Adipose tissue (tissue), 3 donors: ENCODE results near the gene BCL6. TPM values are rescaled to one million over a fixed set of nuclear protein-coding genes. Genes with fewer than 3 reads are reported as not detected.

ENCODE experiments used
- H3K27ac ChIP-seq: one replicate; pipeline ENCODE4 v1.5.1; 2013; ENCODE audit warnings: low read depth, low read length
- WGBS, 3 donors: extraction: QIAGEN DNeasy Blood & Tissue Kit; methylation state at CpG; one replicate each; pipeline ENCODE4 v1.1.7; 2013; 5-methylcytosine and 5-hydroxymethylcytosine counted together
- polyA plus RNA-seq, 3 donors: library from polyadenylated mRNA; stranded (reverse); fragments of 200-250 nt; gene quantifications; one replicate each; pipeline ENCODE4 v1.2.3, GENCODE V29; 2013
- donor health status: healthy with polysubstance abuse.
- donor health status: Bipolar disorder and iron deficiency.
- donor health status: healthy.

Gene BCL6
- polyA plus RNA-seq, 3 donors = 41.1 to 221 (median 96.3) TPM

DNA sequence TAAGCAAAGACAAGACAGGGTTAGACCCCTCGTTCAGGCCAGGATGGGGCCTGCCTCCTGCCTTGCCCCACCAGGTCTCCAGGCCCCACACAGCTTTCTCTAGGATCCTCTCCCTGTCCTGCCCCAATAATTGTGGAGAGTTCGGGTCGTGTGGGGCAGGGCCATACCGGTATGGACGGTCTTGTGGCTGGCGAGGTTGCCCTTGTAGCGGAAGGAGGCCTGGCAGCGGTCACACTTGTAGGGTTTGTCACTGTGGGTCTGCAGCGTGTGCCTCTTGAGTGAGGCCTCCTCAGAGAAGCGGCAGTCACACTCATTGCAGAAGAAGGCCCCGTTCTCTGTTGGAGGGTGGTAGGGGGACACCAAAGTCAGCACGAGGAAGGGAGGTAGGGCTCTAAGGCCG, 18.7 kb downstream of the BCL6 start:
- 89 to 96% (median 95%) methylated on average over 13 of the region's 13 CpGs for WGBS, 3 donors
- no peak overlapping the region for H3K27ac ChIP-seq

DNA sequence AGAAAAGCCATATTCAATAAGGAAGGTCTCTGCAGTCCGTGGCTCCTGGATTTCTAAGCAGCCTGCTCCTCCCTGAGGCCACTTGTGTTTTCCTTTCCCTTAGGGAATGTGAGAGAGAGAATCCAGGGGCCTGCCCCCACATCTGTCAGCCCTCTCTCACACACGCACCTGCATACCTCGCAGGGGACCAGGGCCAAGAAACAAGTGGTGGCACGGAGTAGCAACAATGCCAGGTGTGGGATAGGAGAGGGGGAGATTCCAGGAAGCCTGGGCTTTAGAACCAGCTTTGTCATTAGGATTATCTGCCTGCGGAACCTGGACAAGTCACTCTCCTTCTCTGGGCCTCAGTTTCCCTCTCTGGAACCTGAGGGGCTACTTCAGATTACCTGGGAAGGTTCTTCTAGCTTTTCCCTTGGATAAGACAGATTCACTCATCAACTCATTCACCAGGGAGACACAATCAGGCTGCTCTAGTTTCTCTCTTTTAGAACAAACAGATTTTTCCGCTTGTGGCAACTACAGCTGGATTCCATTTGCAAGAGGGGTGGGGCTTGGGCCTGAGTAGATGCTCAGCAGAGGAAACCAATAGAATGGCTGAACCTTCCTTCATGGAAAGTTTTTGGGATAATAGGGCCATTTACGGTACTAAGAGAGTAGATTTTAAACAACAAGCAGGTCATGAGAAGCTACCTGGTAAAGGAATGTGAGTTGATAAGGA, 19.5 kb downstream of the BCL6 start:
- H3K27ac ChIP-seq = no peak overlapping the region
- 83 to 90% (median 88%) methylated on average over 7 of the region's 7 CpGs for WGBS, 3 donors

- no peak overlapping the region for H3K27ac ChIP-seq
- 89 to 96% (median 91%) methylated on average over 22 of the region's 22 CpGs for WGBS, 3 donors
Measured at GRCh38 chr3:187725224-187725623, 20.0 kb downstream of the BCL6 start.

GRCh38 chr3:187722206-187722612, 23.1 kb downstream of the BCL6 start:
- no peak overlapping the region for H3K27ac ChIP-seq
- 90 to 95% (median 90%) methylated on average over 10 of the region's 10 CpGs for WGBS, 3 donors

- WGBS, 3 donors = 84 to 94% (median 87%) methylated on average over 8 of the region's 8 CpGs
- H3K27ac ChIP-seq = no peak overlapping the region
Measured at GRCh38 chr3:187721055-187721454, 24.2 kb downstream of the BCL6 start.

DNA sequence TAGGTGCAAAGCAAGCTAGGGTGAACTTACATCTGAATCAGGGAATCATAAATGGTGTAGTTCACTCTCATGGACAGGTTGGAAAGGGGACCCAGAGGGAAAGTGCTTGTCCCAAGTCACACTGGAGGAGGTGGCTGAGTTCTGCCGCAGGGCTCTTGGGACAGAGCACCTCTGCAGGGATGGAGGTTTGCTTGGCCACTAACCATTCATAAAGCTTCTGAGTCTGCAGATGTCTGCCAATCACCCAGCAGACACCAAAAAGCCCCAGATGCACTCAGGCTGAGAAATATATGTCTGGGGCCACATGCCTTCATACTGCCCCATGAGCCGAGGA, 25.0 kb downstream of the BCL6 start:
- WGBS, 3 donors = 90 to 96% (median 95%) methylated on average over 2 of the region's 2 CpGs
- H3K27ac ChIP-seq = no peak overlapping the region

GRCh38 chr3:187719628-187720336, 25.5 kb downstream of the BCL6 start:
- H3K27ac ChIP-seq = no peak overlapping the region
- 37 to 73% (median 68%) methylated on average over 6 of the region's 6 CpGs for WGBS, 3 donors

- H3K27ac ChIP-seq = no peak overlapping the region
- 82 to 89% (median 87%) methylated on average over 5 of the region's 5 CpGs for WGBS, 3 donors
Measured at GRCh38 chr3:187718802-187719201, 26.5 kb downstream of the BCL6 start.

GRCh38 chr3:187717572-187717971, 27.7 kb downstream of the BCL6 start:
- no peak overlapping the region for H3K27ac ChIP-seq
- WGBS, 3 donors = 23 to 50% (median 44%) methylated on average over 1 of the region's 1 CpG

DNA sequence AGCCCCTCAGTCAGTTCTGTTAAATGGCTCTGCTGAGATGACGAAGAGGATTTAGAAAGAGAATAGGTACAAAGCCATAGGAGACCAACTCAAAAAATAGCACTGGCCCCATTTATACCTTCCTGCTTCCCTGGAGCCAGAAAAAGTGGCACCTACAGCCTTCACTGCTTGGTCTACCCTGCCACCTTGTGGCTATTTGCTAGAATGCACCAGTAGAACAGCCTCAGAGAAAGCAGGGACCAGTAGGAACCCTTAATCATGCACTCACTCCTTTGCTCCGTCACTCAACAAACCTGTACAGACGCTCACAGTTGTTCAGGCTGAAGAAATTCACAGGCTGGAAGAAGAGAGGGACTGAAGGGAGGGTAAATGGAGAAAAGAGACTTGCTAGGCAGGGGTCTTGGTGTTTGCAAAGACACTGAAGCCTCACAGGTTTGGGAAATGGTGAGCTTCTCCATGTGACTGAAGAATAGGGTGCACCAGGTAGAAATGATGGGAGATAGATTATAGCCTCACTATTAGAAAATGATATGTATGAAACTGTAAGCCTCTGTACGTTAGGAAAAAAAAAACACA, 30.8 kb downstream of the BCL6 start:
- no peak overlapping the region for H3K27ac ChIP-seq
- WGBS, 3 donors = 12 to 29% (median 26%) methylated on average over 4 of the region's 4 CpGs

DNA sequence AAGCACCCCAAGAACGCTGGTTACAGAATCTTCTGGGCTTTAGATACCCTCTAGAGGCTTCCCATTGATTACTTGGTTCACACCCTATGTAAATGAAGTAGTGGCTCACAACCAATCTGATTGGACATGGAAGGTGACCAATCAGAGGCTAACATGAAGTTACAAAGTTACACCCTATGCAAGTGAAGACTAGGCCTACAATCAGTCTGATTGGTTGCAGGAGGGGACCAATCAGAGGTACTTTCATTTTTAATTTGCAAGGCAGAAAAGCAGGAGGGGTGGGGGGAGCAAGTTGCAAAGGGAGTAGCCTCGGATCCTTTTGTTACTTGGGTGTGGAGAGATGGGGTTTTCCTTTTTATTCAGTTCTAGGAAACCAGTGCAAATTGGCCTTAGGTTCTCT, 31.8 kb downstream of the BCL6 start:
- H3K27ac ChIP-seq = no peak overlapping the region
- 72 to 89% (median 78%) methylated on average over 2 of the region's 2 CpGs for WGBS, 3 donors

DNA sequence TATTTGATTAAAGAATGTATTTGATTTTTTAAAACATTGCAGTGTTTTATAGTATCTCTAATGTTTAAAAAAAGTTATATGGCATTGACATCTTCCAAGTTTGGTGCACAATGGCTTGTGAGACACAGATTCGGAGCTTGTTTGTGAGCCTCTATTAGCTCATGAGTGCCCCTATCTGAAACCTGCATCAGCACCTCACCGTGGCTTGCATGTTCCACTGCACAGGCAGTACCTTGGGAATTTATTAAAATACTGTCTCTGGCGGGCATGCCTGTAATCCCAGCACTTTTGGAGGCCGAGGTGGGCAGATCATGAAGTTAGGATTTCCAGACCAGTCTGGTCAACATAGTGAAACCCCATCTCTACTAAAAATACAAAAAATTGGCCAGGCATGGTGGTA, 36.1 kb downstream of the BCL6 start:
- H3K27ac ChIP-seq = no peak overlapping the region
- WGBS, 3 donors = 71 to 81% (median 80%) methylated on average over 4 of the region's 4 CpGs

DNA sequence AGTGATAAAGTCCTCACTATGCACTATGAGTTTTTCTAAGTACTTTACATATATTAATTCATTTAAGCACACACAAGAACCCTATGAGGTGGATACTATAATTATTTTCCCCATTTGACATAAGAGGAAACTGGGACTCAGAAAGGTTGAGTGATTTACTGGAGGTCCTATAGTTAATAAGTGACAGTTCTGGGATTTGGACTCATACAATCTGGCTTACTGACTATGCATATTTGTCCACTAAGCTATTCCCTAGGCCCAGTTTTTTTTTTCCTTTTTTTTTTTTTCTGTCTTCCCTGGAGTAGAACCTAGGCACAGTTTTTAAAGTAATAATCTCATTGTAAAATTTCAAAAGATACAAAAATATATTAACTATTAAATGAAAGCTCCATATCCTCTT, 36.6 kb downstream of the BCL6 start:
- H3K27ac ChIP-seq = no peak overlapping the region

DNA sequence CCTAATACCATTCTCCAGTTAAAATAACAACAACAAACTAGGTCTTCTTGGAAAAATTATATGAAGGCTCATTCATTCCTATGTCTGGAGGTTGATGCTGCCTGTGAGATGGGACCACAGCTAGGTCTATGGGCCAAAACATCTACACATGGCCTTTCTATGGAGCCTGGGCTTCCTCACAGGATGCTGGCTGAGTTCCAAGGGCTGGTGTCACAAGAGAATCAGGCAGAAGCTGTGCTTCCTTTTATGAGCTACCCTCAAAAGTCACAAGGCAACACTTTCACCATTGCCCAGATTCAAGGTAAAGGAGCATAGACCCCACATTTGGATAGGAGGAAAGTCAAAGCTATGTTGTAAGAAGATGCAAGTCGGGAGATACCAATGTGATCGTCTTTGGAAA, 38.3 kb downstream of the BCL6 start:
- H3K27ac ChIP-seq = no peak overlapping the region
- WGBS, 3 donors = 53 to 83% (median 61%) methylated on average over 2 of the region's 2 CpGs

DNA sequence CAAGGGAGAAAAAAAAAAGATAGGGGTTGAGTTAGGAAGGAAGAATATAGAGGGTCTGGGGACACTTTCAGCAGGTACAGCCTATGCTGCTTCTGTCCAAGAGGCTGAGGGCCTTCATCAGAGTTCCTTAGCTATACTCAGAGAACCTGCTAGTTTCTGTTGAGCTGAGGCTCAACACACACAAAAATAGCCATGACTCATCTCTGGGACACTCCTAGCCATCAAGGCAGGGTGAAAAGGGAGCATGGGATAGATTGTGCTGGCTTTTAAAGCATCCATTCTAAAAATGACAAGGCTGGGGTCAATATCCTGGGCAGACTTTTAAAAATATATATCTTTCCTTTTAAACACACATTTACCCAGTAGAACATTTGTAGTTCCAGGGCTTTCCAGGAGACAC, 40.1 kb downstream of the BCL6 start:
- H3K27ac ChIP-seq = no peak overlapping the region

- WGBS, 3 donors = 58 to 62% (median 61%) methylated on average over 4 of the region's 4 CpGs
Measured at GRCh38 chr3:187702507-187703033, 42.7 kb downstream of the BCL6 start, which contains the start of gene RTP2. TSS of gene RTP2 (minus strand) at chr3:187702557. CDS start at chr3:187702128, 429 bp downstream.

DNA sequence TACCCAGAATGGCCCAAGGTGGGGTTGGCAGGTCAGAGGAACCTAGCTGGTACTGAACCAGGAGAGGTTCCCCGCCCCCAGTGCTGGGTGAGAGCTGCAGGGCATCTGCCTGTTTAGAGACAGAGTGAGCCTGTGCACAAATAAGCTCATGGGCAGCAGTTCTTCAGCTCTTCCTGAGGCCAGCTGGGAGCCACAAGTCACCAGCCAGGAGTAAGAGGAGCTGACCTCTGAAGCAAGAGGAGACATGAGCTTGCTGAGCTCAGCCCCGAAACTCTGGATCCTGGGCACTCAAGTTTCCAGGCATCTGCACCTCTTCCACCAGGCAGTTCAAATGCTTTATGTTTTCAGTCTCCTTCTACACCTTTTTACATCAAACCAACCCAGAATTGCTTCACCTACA, 45.0 kb downstream of the BCL6 start:
- WGBS, 3 donors = 94 to 98% (median 97%) methylated on average over 2 of the region's 2 CpGs
- no peak overlapping the region for H3K27ac ChIP-seq

More at GRCh38 chr3:187702507-187703033, 42.7 kb downstream of the BCL6 start, which contains the start of gene RTP2:
- H3K27ac ChIP-seq = no peak within 1 kb of the TSS

- no peak overlapping the region for H3K27ac ChIP-seq
- WGBS, 3 donors = 87 to 95% (median 92%) methylated on average over 35 to 38 of the region's 42 CpGs
Measured at GRCh38 chr3:187698499-187699399, 46.5 kb downstream of the BCL6 start.

- WGBS, 3 donors = 32 to 53% (median 50%) methylated on average over 4 of the region's 4 CpGs
Measured at GRCh38 chr3:187696021-187696420, 49.2 kb downstream of the BCL6 start.

More at GRCh38 chr3:187696021-187696420, 49.2 kb downstream of the BCL6 start:
- no peak overlapping the region for H3K27ac ChIP-seq
